Breast epithelium (tissue), 3 donors: ENCODE measurements around the gene DST.

ENCODE experiments used
- POLR2A ChIP-seq: fragments of 450-650 bp; IDR thresholded peaks from one replicate; pipeline ENCODE4 v1.6.1; 2016; ENCODE audit warnings: antibody characterized with exemption, mild to moderate bottlenecking, moderate library complexity
- POLR2AphosphoS5 ChIP-seq, 3 donors: sonication (generic); formaldehyde crosslinking; IDR thresholded peaks; one replicate each; pipeline ENCODE4 v1.6.1; 2017; ENCODE audit warnings: antibody characterized with exemption in 3 of 3
- TF ChIP-seq, protein P1 (sequence below), 3 donors: fragments of 450-650 bp; IDR thresholded peaks; one replicate each; pipeline ENCODE4 v1.5.1; 2016 to 2017; ENCODE audit warnings: antibody characterized with exemption in 3 of 3, mild to moderate bottlenecking in 3 of 3, moderate library complexity in 3 of 3

DNA sequence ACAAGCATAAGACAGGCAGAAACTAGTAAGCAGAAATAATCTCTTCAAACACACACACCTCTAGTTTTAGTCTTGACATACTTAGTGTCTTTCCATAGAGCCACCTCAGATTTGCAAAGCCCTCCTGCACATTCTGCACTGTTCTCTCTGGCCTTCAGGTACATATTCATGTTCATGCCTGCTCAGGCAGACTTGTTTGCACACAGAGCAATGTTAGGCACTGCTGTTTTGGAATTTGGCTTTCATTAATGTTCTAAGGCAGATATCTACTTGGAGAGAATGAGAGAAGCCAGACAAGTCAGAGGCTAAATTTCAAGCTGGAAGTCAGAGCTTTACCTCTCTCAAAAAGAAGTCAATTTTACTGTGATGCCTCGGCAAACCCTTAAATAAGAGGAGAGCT, 21.3 kb upstream of the DST start:
- TF ChIP-seq, protein P1, sequence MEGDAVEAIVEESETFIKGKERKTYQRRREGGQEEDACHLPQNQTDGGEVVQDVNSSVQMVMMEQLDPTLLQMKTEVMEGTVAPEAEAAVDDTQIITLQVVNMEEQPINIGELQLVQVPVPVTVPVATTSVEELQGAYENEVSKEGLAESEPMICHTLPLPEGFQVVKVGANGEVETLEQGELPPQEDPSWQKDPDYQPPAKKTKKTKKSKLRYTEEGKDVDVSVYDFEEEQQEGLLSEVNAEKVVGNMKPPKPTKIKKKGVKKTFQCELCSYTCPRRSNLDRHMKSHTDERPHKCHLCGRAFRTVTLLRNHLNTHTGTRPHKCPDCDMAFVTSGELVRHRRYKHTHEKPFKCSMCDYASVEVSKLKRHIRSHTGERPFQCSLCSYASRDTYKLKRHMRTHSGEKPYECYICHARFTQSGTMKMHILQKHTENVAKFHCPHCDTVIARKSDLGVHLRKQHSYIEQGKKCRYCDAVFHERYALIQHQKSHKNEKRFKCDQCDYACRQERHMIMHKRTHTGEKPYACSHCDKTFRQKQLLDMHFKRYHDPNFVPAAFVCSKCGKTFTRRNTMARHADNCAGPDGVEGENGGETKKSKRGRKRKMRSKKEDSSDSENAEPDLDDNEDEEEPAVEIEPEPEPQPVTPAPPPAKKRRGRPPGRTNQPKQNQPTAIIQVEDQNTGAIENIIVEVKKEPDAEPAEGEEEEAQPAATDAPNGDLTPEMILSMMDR (IDR thresholded peaks at IDR 0.05): no peak
- TF ChIP-seq POLR2AphosphoS5 (IDR thresholded peaks at IDR 0.05): peak in 1 of 3 donors; percentile 52
- TF ChIP-seq POLR2A: no peak
